Adipocyte (in vitro differentiated cells): Measurements from ENCODE around the gene MAST4.
"Not testable (repeated sequence)": the region's sequence is repeated elsewhere in the genome, so short reads cannot be mapped to it uniquely, and the experiment has no call there.

Source experiments
- DNase-seq: peaks from one replicate; pipeline ENCODE4 v3.0.0-alpha.2; 2015; ENCODE audit warnings: low read depth
- H3K27me3 ChIP-seq: replicated peaks from 2 replicates; pipeline ENCODE4 v1.7.0; 2013; ENCODE audit warnings: mild to moderate bottlenecking, low read length, moderate library complexity; ENCODE audit not compliant: control insufficient read depth, insufficient read depth
- H3K36me3 ChIP-seq: 2 replicates; pipeline ENCODE4 v1.7.0; 2013; ENCODE audit warnings: low read length, mild to moderate bottlenecking, moderate library complexity; ENCODE audit not compliant: control insufficient read depth, insufficient read depth, severe bottlenecking
- H3K4me1 ChIP-seq: 2 replicates; pipeline ENCODE4 v1.7.0; 2013; ENCODE audit warnings: mild to moderate bottlenecking, low read length, moderate library complexity; ENCODE audit not compliant: control insufficient read depth, insufficient read depth
- H3K4me3 ChIP-seq: 2 replicates; pipeline ENCODE4 v1.7.0; 2013; ENCODE audit warnings: mild to moderate bottlenecking, low read length, moderate library complexity
- H3K9ac ChIP-seq: 2 replicates; pipeline ENCODE4 v1.7.0; 2013; ENCODE audit warnings: mild to moderate bottlenecking, low read length, moderate library complexity
- H3K9me3 ChIP-seq: 2 replicates; pipeline ENCODE4 v1.7.0; 2013; ENCODE audit warnings: mild to moderate bottlenecking, low read length, moderate library complexity; ENCODE audit not compliant: control insufficient read depth

MAST4 gene

GRCh38 chr5:66747607-66748006 is 151.4 kb downstream of the MAST4 start:
- Histone ChIP-seq H3K27me3 (peaks cover 12% of the 10 kb centered on the region), H3K9ac (no peak overlapping the region), H3K4me3 (no peak overlapping the region)

GRCh38 chr5:66752668-66753067 is 156.5 kb downstream of the MAST4 start:
- not testable (repeated sequence) for H3K9ac ChIP-seq, H3K4me3 ChIP-seq, H3K36me3 ChIP-seq, H3K9me3 ChIP-seq, H3K4me1 ChIP-seq, DNase-seq
- peaks cover 27% of the 10 kb centered on the region for H3K27me3 ChIP-seq

More at GRCh38 chr5:66747607-66748006, 151.4 kb downstream of the MAST4 start:
- DNase-seq, result no peak
- Histone ChIP-seq H3K36me3 (no peaks in the 10 kb centered on the region), H3K9me3 (no peaks in the 10 kb centered on the region), H3K4me1 (peaks cover 9% of the 10 kb centered on the region)

- no peak overlapping the region for H3K4me3 ChIP-seq
- no peak overlapping the region for H3K9ac ChIP-seq
- peaks cover 18% of the 10 kb centered on the region for H3K27me3 ChIP-seq
- DNase-seq, result peak; percentile 60
- no peaks in the 10 kb centered on the region for H3K9me3 ChIP-seq
- H3K4me1 ChIP-seq, result no peaks in the 10 kb centered on the region
- no peaks in the 10 kb centered on the region for H3K36me3 ChIP-seq
Measured at GRCh38 chr5:66757219-66757833, 161.1 kb downstream of the MAST4 start.

GRCh38 chr5:66757834-66758371 is 161.7 kb downstream of the MAST4 start:
- Histone ChIP-seq H3K9ac (no peak overlapping the region), H3K27me3 (peaks cover 18% of the 10 kb centered on the region), H3K4me3 (no peak overlapping the region), H3K4me1 (no peaks in the 10 kb centered on the region), H3K9me3 (no peaks in the 10 kb centered on the region), H3K36me3 (no peaks in the 10 kb centered on the region)
- no peak for DNase-seq

- Histone ChIP-seq H3K9me3 (no peaks in the 10 kb centered on the region), H3K9ac (no peak overlapping the region), H3K4me3 (no peak overlapping the region), H3K36me3 (no peaks in the 10 kb centered on the region), H3K4me1 (no peaks in the 10 kb centered on the region), H3K27me3 (peaks cover 4% of the 10 kb centered on the region)
- no peak for DNase-seq
Measured at GRCh38 chr5:66769030-66769733, 173.0 kb downstream of the MAST4 start.

GRCh38 chr5:66769839-66770617 is 173.8 kb downstream of the MAST4 start:
- peak; percentile 2 for DNase-seq

GRCh38 chr5:66777868-66778267 is 181.7 kb downstream of the MAST4 start:
- H3K4me1 ChIP-seq, result no peaks in the 10 kb centered on the region
- DNase-seq, result no peak
- H3K9me3 ChIP-seq, result no peaks in the 10 kb centered on the region
- H3K27me3 ChIP-seq, result no peaks in the 10 kb centered on the region
- H3K36me3 ChIP-seq, result no peaks in the 10 kb centered on the region
- H3K4me3 ChIP-seq, result no peak overlapping the region
- H3K9ac ChIP-seq, result no peak overlapping the region

More at GRCh38 chr5:66769839-66770617, 173.8 kb downstream of the MAST4 start:
- H3K4me1 ChIP-seq, result no peaks in the 10 kb centered on the region
- no peaks in the 10 kb centered on the region for H3K36me3 ChIP-seq
- peaks cover 4% of the 10 kb centered on the region for H3K27me3 ChIP-seq
- H3K9ac ChIP-seq, result no peak overlapping the region
- no peak overlapping the region for H3K4me3 ChIP-seq
- H3K9me3 ChIP-seq, result no peaks in the 10 kb centered on the region

GRCh38 chr5:66779528-66779927 is 183.3 kb downstream of the MAST4 start:
- Histone ChIP-seq H3K27me3 (no peaks in the 10 kb centered on the region), H3K4me1 (no peaks in the 10 kb centered on the region), H3K36me3 (no peaks in the 10 kb centered on the region), H3K9ac (no peak overlapping the region), H3K4me3 (no peak overlapping the region), H3K9me3 (no peaks in the 10 kb centered on the region)
- no peak for DNase-seq

GRCh38 chr5:66788556-66788955 is 192.4 kb downstream of the MAST4 start:
- Histone ChIP-seq H3K9ac (no peak overlapping the region), H3K9me3 (no peaks in the 10 kb centered on the region), H3K27me3 (no peaks in the 10 kb centered on the region), H3K36me3 (no peaks in the 10 kb centered on the region), H3K4me3 (no peak overlapping the region), H3K4me1 (no peaks in the 10 kb centered on the region)
- no peak for DNase-seq

- no peak overlapping the region for H3K9ac ChIP-seq
- H3K4me1 ChIP-seq, result no peaks in the 10 kb centered on the region
- H3K27me3 ChIP-seq, result no peaks in the 10 kb centered on the region
- H3K9me3 ChIP-seq, result no peaks in the 10 kb centered on the region
- no peak for DNase-seq
- no peak overlapping the region for H3K4me3 ChIP-seq
- no peaks in the 10 kb centered on the region for H3K36me3 ChIP-seq
Measured at GRCh38 chr5:66789434-66789833, 193.2 kb downstream of the MAST4 start.

GRCh38 chr5:66793049-66793448 is 196.9 kb downstream of the MAST4 start:
- H3K4me1 ChIP-seq, result no peaks in the 10 kb centered on the region
- H3K9me3 ChIP-seq, result no peaks in the 10 kb centered on the region
- no peak overlapping the region for H3K4me3 ChIP-seq
- no peak overlapping the region for H3K9ac ChIP-seq
- no peak for DNase-seq
- H3K27me3 ChIP-seq, result peaks cover under 1% of the 10 kb centered on the region
- H3K36me3 ChIP-seq, result no peaks in the 10 kb centered on the region
